Measurements from ENCODE around the gene MTARC1. TPM values are rescaled to one million over a fixed set of nuclear protein-coding genes. Genes with fewer than 3 reads are reported as not detected.

The MTARC1 gene
- total RNA-seq, 2 donors from 2014 or later = not detected

Other genes starting within 250 kb of the MTARC1 start
- gene C1orf115, start 96.5 kb upstream of the MTARC1 start, total RNA-seq = under 1 TPM; 0.60 to 0.87 TPM
- gene MTARC2, start 38.6 kb upstream of the MTARC1 start, total RNA-seq = not detected
- 1 to 10 TPM in 1 of 2 donors, not detected in 1; 1.9 TPM for gene HLX, start 92.5 kb downstream of the MTARC1 start, total RNA-seq

Data from activated naive CD4-positive, alpha-beta T cell treated with anti-CD3 and anti-CD28 coated beads, Interleukin-2, amount 50 U/mL, for 72 hours (primary cell).